PFSK-1 (cell line): ENCODE data around the gene SLC38A10.

Source experiments
- POLR2AphosphoS5 ChIP-seq: IDR thresholded peaks from 2 replicates; pipeline ENCODE4 v1.6.1; 2012; ENCODE audit warnings: low read depth, mild to moderate bottlenecking, control low read depth, low read length, moderate library complexity
- REST ChIP-seq, 2 experiments: IDR thresholded peaks; 2 replicates each; pipeline versions ENCODE4 v1.6.1 to v1.8.0; 2011 to 2012; ENCODE audit warnings: low read depth in 2 of 2, low read length in 2 of 2, control low read depth in 1 of 2, inconsistent platforms in 1 of 2, mild to moderate bottlenecking in 1 of 2, moderate library complexity in 1 of 2; ENCODE audit not compliant: insufficient read depth in 1 of 2
- TAF1 ChIP-seq: IDR thresholded peaks from 2 replicates; pipeline ENCODE4 v1.6.1; 2012; ENCODE audit warnings: low read length, control low read depth, borderline replicate concordance; ENCODE audit not compliant: insufficient read depth

- TF ChIP-seq POLR2AphosphoS5 (peak; percentile 9; the same call in 1 of the 2 replicates), REST (IDR thresholded peaks at IDR 0.05; ENCODE audit: insufficient read depth in 1 of 2, low read depth in 2 of 2, low read length in 2 of 2) (no peak), TAF1 (no peak)
These were observed 53.3 kb downstream of the SLC38A10 start for GRCh38 chr17:81241648-81242420.
